Left ventricle myocardium superior (tissue), 1 donor: ENCODE data around the gene TNK2. TPM values are rescaled to one million over a fixed set of nuclear protein-coding genes. Genes with fewer than 3 reads are reported as not detected.
A peak's percentile ranks its signal among the peaks of the same experiment; 100 is the strongest.

Experiments
- ATAC-seq: fragments of 200-7000 bp; cut with Tn5 transposase; one replicate; pipeline ENCODE4 v1.9.1; 2020; ENCODE audit warnings: mild to moderate bottlenecking, moderate library complexity
- DNase-seq: peaks from one replicate; pipeline ENCODE4 v3.0.0-alpha.2; 2020
- intact Hi-C: fragments of 100-400 bp; cut with micrococcal nuclease; formaldehyde crosslinking; loops from one replicate; pipeline ENCODE4 v1.11.0; 2022
- total RNA-seq: library from RNA; stranded (reverse); fragmentation: NEBNext Ultra II Directional; extraction: Animal tissue kit (Norgen Biotek cat#: 25700); gene quantifications from one replicate; pipeline ENCODE4 v1.2.1, GENCODE V29; 2021
- donor health status: DM: no; HTN: yes; CAD: no; lungs with severe emphysema.

The TNK2 gene
- total RNA-seq, 1 donor from 2014 or later = 28.9 TPM

DNA sequence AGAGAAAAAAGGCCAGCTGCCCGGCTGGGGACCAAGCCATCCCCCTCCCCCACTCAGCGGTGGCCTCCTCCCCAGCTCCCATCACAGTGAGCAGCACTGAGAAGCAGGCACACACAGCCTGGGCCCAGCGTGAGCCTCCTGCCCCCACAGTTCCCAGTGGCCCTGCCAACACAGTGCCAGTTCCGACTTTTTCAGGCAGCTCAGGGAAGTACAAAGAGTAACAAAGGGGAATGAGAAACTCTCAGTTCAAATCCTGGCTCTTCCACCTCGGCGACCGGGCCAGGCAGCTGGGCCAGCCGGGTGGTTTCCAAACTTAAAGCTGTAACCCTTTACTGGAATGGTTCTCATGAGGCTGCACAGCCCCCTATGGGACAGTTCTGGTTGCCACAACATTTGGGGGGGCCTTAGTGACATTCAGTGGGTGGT, 18.5 kb downstream of the TNK2 start:
- intact Hi-C loops = no loop called here
- peak; percentile 30 for DNase-seq

GRCh38 chr3:195888981-195889869, 19.1 kb downstream of the TNK2 start:
- DNase-seq (no peak), ATAC-seq (no peak)
- intact Hi-C loops = no loop called here

More for the DNA sequence above, 18.5 kb downstream of the TNK2 start:
- no peak for ATAC-seq

- DNase-seq (peak; percentile 32), ATAC-seq (no peak)
- intact Hi-C loops = no loop called here
These were observed 20.0 kb downstream of the TNK2 start for GRCh38 chr3:195888311-195888761.

DNA sequence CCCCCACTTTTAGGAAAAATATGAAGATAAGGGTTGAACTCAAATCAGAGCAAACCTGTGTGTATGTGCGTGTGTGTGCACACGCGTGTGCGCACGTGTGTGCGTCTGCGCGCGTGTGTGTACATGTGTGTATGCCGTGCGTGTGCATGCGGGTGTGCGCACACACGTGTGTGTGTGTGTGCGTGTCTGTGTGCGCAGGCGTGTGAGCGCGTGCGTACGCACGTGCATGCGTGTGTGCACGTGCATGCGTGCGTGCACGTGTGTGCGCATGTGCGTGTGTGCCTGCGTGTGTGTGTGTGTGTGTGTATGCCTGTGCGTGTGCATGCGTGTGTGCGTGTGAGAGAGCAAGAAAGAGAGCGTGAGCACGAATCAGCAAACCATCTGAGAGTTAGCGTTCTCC, 20.7 kb downstream of the TNK2 start:
- ATAC-seq = no peak
- intact Hi-C loops = no loop called here
- DNase-seq = peak; percentile 34

- DNase-seq = peak; percentile 69
- ATAC-seq = peak; percentile 82
- intact Hi-C loops = no loop called here
These were observed 21.9 kb downstream of the TNK2 start for GRCh38 chr3:195886181-195887141.

GRCh38 chr3:195885036-195885891, 23.1 kb downstream of the TNK2 start:
- intact Hi-C loops = no loop called here
- peak; percentile 79 for ATAC-seq
- DNase-seq = peak; percentile 55

DNA sequence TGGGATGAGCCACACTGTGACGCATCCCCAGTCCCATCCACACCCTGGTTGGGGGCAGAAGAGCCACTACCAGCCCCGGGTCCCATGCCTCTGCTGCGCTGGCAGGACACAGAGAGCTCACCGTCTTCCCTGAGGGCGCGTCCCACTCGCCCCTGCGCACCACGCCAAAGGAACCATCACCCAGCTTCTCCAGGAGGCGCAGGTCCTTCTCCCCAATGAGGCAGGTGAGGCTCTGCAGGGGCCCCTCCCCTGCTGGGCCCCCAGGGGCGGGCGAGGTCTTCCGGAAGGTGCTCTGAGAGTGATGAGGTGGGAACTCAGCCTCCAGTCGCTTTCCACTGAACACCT, 23.7 kb downstream of the TNK2 start:
- intact Hi-C loops = no loop called here
- ATAC-seq = no peak
- no peak for DNase-seq

DNA sequence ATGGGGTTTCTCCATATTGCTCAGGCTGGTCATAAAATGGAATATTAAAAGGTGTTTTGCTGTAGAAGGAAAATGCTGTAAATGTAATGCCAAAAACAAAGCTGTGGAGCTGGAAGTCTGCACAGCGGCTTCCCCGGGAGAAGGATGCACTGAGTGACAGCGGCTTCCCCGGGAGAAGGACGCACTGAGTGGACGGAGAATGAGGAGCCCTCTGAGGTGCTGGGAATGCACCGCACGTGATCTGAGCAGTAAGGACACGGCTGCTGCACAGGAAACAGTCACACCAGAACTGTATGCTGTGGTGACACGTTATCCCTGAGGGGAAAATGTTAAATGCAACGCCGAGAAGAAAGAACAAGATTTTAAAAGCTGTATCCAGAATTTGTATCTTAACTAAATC, 24.6 kb downstream of the TNK2 start:
- peak; percentile 0 for DNase-seq
- no peak for ATAC-seq

GRCh38 chr3:195883160-195883559, 25.2 kb downstream of the TNK2 start:
- intact Hi-C loops = no loop called here
- DNase-seq = peak; percentile 17
- no peak for ATAC-seq

More for the DNA sequence above, 24.6 kb downstream of the TNK2 start:
- intact Hi-C loops = no loop called here

- DNase-seq (peak; percentile 28), ATAC-seq (no peak)
- intact Hi-C loops = no loop called here
These were observed 26.3 kb downstream of the TNK2 start for GRCh38 chr3:195882002-195882441.

- no peak for DNase-seq
- intact Hi-C loops = no loop called here
These were observed 26.9 kb downstream of the TNK2 start for GRCh38 chr3:195881276-195881988.

DNA sequence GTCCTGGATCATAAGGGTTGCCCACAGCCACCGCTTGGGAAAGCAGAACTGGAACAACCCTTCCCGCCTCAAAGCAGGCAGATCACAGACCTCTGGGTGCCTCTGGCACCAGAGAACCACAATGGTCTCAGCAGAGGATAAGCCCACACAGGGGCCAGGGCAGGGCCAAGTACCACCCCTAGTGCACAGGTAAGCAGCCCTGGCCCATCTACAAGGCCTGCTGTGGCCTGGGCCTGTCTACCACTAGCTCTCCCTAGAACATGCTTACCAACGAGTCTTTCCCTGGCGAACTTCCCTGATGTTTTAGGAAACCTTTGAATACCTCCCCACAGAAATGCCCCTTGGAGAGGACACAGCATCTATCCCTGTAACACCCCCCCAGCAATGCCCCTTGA, 28.3 kb downstream of the TNK2 start:
- DNase-seq (peak; percentile 3), ATAC-seq (no peak)
- intact Hi-C loops = no loop called here

More at GRCh38 chr3:195881276-195881988, 26.9 kb downstream of the TNK2 start:
- no peak for ATAC-seq

DNA sequence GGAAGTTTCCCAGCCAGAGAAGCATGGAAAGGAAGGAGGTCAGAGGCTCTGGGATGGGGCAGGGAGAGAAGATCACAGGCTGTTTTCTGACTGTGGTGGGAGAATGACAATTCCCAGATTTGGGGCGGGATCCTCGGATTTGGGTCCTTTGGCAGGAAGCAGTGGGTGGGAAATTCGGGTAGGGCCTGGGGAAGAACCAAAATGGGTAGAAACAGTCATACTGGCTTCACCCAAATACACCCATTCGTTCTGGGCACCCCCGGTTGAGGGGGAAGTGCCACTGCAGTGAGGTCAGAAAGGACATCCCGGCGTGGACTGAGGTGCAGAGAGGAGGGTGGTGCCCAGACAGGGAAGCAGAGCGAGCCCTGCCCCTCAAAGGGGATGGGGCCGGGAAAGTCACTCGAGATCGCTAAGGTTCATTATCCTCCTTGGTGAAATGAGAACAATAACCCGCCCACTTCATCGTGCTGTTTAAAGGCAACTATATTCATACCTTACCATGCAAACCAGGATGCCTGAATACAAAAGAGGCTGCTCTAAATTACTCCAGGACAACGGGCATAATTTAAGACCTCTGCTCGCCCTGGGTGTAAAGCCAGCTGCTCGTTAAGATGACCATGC, 28.8 kb downstream of the TNK2 start:
- DNase-seq = peak; percentile 6
- intact Hi-C loops = no loop called here
- no peak for ATAC-seq

GRCh38 chr3:195878424-195879274, 29.7 kb downstream of the TNK2 start:
- no peak for ATAC-seq
- intact Hi-C loops = no loop called here

GRCh38 chr3:195877767-195878423, 30.5 kb downstream of the TNK2 start:
- ATAC-seq (no peak), DNase-seq (peak; percentile 17)
- intact Hi-C loops = no loop called here

More at GRCh38 chr3:195878424-195879274, 29.7 kb downstream of the TNK2 start:
- DNase-seq = peak; percentile 19

DNA sequence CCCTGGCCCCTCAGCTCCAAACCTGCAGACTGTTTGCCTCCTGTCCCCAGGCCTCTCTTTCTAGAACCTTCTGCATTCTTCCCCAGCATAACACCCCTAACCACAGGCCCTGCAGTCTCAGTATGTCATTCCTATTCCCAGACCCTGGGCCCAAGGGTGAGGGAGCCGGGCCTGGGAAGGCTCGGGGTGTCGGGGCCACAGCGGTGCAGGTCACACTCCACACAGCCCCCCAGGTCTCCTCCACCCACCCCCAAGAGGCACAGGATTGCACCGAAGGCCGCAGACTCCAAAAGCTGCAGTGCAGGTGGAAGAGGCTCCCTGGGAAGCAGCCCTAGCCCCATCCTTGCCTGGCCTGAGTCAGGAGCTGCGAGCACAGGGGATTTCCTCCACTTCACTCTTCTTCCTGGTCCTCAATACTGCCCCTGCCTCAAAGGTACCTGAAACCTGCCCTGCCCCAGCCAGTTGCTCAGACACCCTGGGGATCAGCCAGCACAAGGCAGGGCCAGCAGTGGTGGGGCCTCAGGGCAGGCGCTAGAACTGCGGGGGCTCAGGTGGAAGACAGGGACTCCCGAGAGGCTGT, 31.1 kb downstream of the TNK2 start:
- DNase-seq (peak; percentile 9), ATAC-seq (no peak)
- intact Hi-C loops = no loop called here
